GM10847 (cell line): ENCODE measurements around the gene EML6.

ENCODE experiments used
- POLR2A ChIP-seq: IDR thresholded peaks from 2 replicates; pipeline ENCODE4 v1.6.1; 2011; ENCODE audit not compliant: insufficient read length; ENCODE audit errors: extremely low read depth

EML6 gene

GRCh38 chr2:54894467-54894866, 171.0 kb downstream of the EML6 start:
- no peak for TF ChIP-seq POLR2A

DNA sequence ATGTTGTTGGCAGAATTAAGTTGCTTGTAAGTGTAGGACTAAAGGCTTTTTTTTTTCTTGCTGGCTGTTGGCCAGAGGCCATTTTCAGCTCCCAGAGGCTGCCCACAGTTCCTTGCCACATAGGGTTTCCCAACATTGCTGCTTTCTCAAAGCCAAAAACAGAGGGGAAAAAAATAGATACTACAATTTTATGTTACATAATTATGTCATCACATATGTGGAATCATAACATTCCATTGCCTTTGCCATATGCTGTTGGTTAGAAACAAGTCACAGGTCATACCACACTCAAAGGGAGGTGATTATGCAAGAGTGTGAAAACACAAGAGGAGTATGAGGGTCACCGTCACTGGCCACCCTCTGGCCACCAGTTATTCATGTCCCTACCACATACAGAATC, 172.3 kb downstream of the EML6 start:
- TF ChIP-seq POLR2A, result no peak

GRCh38 chr2:54897420-54898310, 174.2 kb downstream of the EML6 start:
- no peak for TF ChIP-seq POLR2A

- no peak for TF ChIP-seq POLR2A
Measured at GRCh38 chr2:54898456-54899226, 175.2 kb downstream of the EML6 start.

DNA sequence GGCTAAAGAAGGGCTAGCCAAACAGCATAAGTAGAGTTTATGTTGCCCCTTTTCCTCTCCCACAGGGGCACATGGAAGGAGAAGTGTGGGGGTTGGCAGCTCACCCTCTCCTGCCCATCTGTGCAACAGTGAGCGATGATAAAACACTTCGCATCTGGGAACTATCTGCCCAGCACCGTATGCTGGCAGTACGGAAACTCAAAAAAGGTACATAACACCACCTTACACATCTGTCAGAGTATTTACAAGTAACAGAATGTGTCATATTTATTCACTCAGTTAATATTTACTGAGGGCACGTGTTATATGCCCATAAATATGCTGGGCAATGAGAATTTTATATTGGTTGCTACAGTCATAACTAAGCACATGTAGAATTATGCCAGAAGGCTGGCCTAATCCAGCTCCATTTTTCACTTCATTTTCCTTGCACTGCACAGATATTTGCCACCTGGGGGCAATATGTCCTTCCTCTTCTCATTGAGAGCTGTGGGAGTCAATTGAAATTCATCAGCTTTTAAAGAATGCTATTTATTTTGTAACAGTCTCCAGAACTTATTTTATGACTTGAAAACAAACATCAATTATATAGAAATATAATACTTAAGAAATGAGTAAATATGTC, 176.2 kb downstream of the EML6 start:
- no peak for TF ChIP-seq POLR2A

DNA sequence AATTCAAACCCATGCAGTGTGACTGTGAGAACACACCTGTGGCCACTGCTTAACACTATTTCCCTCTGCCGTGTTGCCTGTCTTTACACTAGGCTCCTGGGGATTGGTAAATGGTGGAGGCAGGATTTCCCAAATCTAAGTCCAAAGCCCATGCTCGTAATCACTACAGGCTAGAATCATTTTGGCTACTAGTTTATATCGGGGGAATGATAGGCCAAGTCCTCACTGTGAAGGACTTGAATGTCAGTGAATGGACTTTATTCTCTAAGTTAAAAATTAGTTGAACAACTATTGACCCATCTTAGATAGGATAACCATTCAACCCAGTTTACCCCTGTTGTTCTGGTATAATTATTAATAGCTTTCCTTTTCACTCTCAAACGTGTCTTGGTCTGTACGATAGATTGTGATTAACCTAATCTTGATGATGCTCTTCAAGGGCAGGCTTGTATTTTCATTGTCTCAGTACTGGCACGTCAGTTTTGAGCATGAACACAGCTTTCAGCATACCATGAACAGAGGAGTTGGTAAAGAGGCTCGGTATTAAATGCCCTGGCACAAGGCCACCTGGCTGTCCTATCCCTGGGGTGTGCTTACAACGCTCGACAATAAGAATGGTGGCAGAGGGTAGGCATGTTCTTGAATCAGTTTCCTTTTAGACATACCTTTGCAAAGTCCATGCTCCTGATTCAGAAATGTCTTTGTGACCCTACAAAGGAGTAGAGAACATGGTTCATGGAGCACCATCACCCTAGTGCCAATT, 177.9 kb downstream of the EML6 start:
- no peak for TF ChIP-seq POLR2A

DNA sequence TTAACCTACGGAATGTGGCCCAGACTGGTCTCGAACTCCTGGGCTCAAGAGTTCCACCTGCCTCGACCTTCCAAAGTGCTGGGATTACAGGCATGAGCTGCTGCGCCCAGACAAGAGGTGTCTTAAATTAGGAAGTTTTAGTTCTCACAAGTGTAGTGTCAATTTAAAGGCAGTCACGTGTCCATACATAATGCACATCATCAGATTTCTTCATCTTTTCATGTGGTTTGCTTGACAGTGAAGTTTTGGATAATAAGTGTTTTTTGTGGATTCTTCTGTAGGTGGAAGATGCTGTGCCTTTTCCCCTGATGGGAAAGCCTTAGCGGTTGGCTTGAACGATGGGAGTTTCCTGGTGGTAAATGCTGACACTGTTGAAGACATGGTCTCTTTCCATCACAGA, 179.3 kb downstream of the EML6 start:
- TF ChIP-seq POLR2A, result no peak

DNA sequence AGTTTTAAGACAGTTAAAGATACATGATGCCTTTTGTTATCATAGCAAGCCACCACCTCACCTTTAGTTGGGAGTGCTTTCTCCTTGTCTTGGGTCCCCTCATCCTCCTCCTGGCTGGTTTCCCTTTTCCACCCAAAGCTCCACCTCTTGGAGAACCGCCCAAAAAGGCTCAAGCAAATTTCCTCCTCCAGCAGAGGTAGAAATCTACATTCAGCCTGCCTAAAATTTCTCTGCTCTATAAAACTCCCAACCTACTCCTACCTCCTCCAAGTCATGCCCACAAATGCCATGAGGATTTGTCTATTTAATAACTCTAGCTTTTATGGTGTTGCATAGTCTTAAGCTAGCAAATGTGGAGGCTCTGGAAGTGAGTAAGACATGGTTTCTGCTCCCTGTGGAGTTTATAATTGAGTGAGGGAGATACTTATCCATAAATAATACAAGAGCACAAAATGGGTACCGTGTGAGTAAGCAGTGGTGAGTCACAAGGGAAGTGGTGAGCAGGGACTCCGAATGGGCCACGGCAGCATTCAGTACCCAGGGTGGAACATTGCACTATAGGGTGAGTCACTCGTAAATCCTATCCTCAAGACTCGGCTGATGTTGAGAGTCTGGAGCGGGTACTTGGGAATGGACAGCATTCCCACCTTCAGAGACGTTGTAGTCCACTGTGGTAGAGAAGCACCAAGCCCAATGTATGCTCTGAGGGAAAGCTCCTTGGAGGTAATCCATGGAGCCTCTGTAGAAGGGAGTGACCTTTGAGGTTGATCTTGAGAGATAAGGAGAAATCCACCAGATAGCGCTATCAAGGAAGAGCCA, 180.5 kb downstream of the EML6 start:
- TF ChIP-seq POLR2A, result no peak

- no peak for TF ChIP-seq POLR2A
Measured at GRCh38 chr2:54904836-54905235, 181.4 kb downstream of the EML6 start.

GRCh38 chr2:54906716-54907115, 183.3 kb downstream of the EML6 start:
- no peak for TF ChIP-seq POLR2A

GRCh38 chr2:54907663-54908062, 184.2 kb downstream of the EML6 start:
- TF ChIP-seq POLR2A, result no peak

DNA sequence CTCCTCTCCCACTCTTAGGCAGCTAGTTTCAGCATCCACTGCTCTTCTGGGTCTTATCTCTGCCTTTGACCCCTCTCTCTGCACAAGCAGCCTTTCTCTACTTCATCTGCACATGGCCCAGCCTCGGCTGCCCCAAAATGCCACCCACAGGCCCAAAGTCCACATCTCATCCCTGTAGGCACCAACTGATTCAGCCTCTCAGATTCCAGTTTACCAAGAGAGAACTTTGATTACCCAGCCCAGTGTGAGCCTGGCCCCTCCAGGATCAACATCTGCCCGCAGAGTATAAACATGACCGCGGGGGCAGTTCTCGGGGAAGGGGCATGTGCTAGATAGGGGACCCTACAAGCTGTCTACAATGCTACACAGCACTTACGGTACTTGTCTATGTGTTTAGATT, 185.1 kb downstream of the EML6 start:
- TF ChIP-seq POLR2A, result no peak

DNA sequence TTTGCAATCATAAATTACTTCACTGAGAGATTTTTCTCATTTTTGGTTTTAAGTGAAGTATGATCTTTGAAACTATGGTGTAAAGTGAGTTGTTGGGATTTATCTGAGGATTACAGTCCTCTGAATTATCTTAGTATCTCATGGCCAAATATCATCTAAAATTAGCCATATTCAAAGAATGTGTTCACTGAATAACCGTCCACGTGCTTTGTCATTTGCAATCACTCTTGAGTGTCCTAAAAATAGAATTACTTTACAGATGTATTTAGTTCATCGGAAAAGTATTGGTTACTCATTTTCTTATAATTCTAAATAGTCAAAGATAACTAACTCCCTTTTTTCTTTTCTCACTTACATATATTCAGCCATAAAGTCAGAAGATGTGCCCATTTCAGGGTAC, 185.5 kb downstream of the EML6 start:
- no peak for TF ChIP-seq POLR2A

GRCh38 chr2:54912305-54912704, 188.8 kb downstream of the EML6 start:
- TF ChIP-seq POLR2A, result no peak
